ENCODE data around the gene SIGLEC5. TPM values are rescaled to one million over a fixed set of nuclear protein-coding genes. Genes with fewer than 3 reads are reported as not detected.
A peak's percentile ranks its signal among the peaks of the same experiment; 100 is the strongest.

Gene SIGLEC5
- total and polyA plus RNA-seq, 2 of the 4 experiments (the other 2 are of a cell fraction), result not detected

DNA sequence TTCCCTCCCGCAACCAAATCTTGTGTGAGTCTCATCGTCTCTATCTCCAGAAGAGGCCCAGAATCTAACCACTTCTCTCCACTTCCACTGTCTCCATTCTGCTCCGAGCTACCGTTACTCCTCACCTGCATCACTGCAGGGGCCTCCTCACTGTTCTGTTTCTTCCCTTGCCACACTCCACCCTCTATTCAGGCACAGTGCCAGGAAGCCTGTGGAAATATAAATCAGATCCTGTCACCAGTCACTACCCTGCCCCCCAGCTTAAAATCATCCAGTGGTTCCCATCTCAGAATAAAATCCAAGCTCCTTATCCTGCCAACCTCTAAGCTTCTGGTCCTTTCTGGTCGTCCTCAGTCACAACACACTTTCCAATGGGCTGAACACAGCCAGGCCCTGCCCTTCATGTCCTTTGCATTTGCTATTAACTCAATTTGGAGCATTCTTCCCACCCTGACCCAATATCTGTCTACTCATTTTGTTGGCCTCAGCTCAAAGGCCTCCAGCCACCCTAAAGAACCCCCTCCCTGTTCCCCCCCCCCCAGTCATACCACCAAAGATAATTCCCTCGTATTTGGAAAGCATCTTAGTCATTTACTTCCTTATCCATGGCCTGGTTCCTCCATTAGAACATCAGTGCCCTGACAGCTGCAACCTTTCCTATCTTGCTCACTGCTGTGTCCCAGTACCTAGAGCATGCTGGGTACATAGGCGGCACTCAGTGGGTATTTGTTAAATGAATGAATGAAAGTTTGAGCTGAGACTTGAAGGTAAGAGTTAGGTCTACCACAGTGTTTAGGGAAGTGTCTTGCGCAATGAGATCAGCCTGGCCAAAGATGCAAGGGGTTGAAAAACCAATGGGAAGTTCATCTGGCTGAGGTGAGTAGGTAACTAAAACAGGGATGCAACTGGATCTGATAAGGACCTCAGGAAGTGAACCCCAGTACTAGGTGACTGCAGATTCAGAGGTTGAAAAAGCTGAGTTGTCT is 34.7 kb downstream of the SIGLEC5 start:
- Histone ChIP-seq H3K4me1 (ENCODE audit: control insufficient read depth, insufficient read depth, low read length) (peaks cover 3% of the 10 kb centered on the region; the same call in 1 of the 2 replicates), H2AK5ac (ENCODE audit: low read depth, low read length) (no peak overlapping the region), H3K18ac (ENCODE audit: low read depth, low read length) (no peak overlapping the region), H3K4ac (ENCODE audit: low read depth, low read length) (no peak overlapping the region), H3K9ac (ENCODE audit: low read depth, low read length) (no peak overlapping the region), H3K23ac (ENCODE audit: low read depth, low read length) (0 out of 2 replicates have a peak overlapping the region, but pooled peaks have one; percentile 12), H3K14ac (replicated peaks; ENCODE audit: low read depth, low read length) (no peak overlapping the region), H2AFZ (replicated peaks; ENCODE audit: low read length, poor library complexity) (peak overlapping the region; percentile 99), H4K5ac (ENCODE audit: low read depth, low read length) (no peak overlapping the region), H3K27ac (ENCODE audit: insufficient read depth, low read length) (no peak overlapping the region), H2AK9ac (replicated peaks; ENCODE audit: low read depth, low read length, poor library complexity) (no peak overlapping the region), H2BK120ac (ENCODE audit: low read depth, low read length) (no peak overlapping the region), H4K8ac (ENCODE audit: low read depth in 2 of 2, low read length in 2 of 2) (peak overlapping the region in 1 of 2 experiments; percentile 78; a peak in 1 of 4 replicates), H3K36me3 (ENCODE audit: control insufficient read depth, insufficient read depth, low read length) (no peaks in the 10 kb centered on the region), H2BK5ac (ENCODE audit: low read depth, low read length, poor library complexity, severe bottlenecking) (no peak overlapping the region), H3K4me3 (ENCODE audit: insufficient read depth, low read depth, low read length) (no peak overlapping the region), H3K56ac (ENCODE audit: extremely low read depth, insufficient read depth, low read length) (no peak overlapping the region), H3K9me1 (ENCODE audit: insufficient read depth, low read length) (peaks cover 6% of the 10 kb centered on the region), H2BK20ac (ENCODE audit: low read depth, low read length) (no peak overlapping the region), H3K79me1 (ENCODE audit: low read depth in 1 of 2, low read length in 2 of 2) (0 out of 4 replicates have a peak, but pooled peaks cover 0 to 4% of the 10 kb centered on the region in 2 experiments), H4K91ac (ENCODE audit: insufficient read depth, low read depth, low read length) (no peak overlapping the region), H2BK15ac (ENCODE audit: low read depth, low read length) (no peak overlapping the region), H4K20me1 (ENCODE audit: insufficient read depth, low read length) (no peaks in the 10 kb centered on the region), H3K27me3 (ENCODE audit: control insufficient read depth, insufficient read depth, low read length) (peaks cover under 1% of the 10 kb centered on the region), H3K9me3 (ENCODE audit: control insufficient read depth, insufficient read depth, low read length) (no peaks in the 10 kb centered on the region), H3K4me2 (ENCODE audit: low read depth, low read length) (no peak overlapping the region)
- no peak for ATAC-seq (ENCODE audit: low read depth)
- no TSS peak for BruUV-seq (replicated peaks)
- in situ Hi-C loops (cut with MboI; ENCODE audit: low sequenced_read_pairs) (no loop called here), intact Hi-C loops (cut with micrococcal nuclease) (no loop called here), dilution Hi-C loops (cut with HindIII; ENCODE audit: low sequenced_read_pairs, unreplicated experiment) (no loop called here)
- DNase-seq, result no peak
- WGBS, 2 experiments (ENCODE audit: extremely low coverage in 2 of 2, insufficient read length in 1 of 2), result 76% methylated on average over 7 of the region's 8 CpGs; no CpG with 5 or more reads in 1 of the 2 experiments
- CTCF ChIA-PET, result no interaction called here
- TF ChIP-seq CEBPB (IDR thresholded peaks at IDR 0.05; ENCODE audit: low read depth, low read length), result peak; percentile 82
- TF ChIP-seq MAZ (IDR thresholded peaks at IDR 0.05; ENCODE audit: borderline replicate concordance, low read depth, low read length), result no peak
- POLR2A ChIA-PET (ENCODE audit: unreplicated experiment), result no interaction called here
